ENCODE data around the gene GPS1.

GRCh38 chr17:82092995-82093751 is 41.5 kb downstream of the GPS1 start:
- TF ChIP-seq CREB1 (CRISPR knock-in tag; IDR thresholded peaks at IDR 0.05; ENCODE audit: low read depth) (no peak), EZH2 (IDR thresholded peaks at IDR 0.05; ENCODE audit: low read depth, unreplicated experiment) (no peak), REST (IDR thresholded peaks at IDR 0.05; ENCODE audit: unreplicated experiment) (no peak), POLR2AphosphoS5 (IDR thresholded peaks at IDR 0.05; ENCODE audit: low read depth) (no peak), CTCF (conservative IDR thresholded peaks at IDR 0.05; ENCODE audit: low read depth in 2 of 2) (no peak), JUNB (IDR thresholded peaks at IDR 0.05; ENCODE audit: unreplicated experiment) (no peak), EZH2phosphoT487 (IDR thresholded peaks at IDR 0.05; ENCODE audit: unreplicated experiment) (no peak), ZNF462 (CRISPR knock-in tag; IDR thresholded peaks at IDR 0.05) (no peak), ZNF331 (CRISPR knock-in tag; IDR thresholded peaks at IDR 0.05; ENCODE audit: low read depth) (no peak), ETS1 (IDR thresholded peaks at IDR 0.05) (no peak), NANOG (IDR thresholded peaks at IDR 0.05; ENCODE audit: borderline replicate concordance) (no peak), STAT1 (IDR thresholded peaks at IDR 0.05; ENCODE audit: unreplicated experiment) (no peak)
